Left ventricle myocardium inferior (tissue), 1 donor: ENCODE data around the gene CIT. TPM values are rescaled to one million over a fixed set of nuclear protein-coding genes. Genes with fewer than 3 reads are reported as not detected.

ENCODE experiments used
- DNase-seq: peaks from one replicate; pipeline ENCODE4 v3.0.0-alpha.2; 2020
- H3K27ac ChIP-seq: fragments of 200-600 bp; replicated peaks from 2 replicates; pipeline ENCODE4 v1.8.0; 2021
- H3K27me3 ChIP-seq: fragments of 200-600 bp; 2 replicates; pipeline ENCODE4 v1.8.0; 2021; ENCODE audit warnings: low read depth
- H3K36me3 ChIP-seq: fragments of 200-600 bp; 2 replicates; pipeline ENCODE4 v1.8.0; 2021
- H3K4me1 ChIP-seq: fragments of 200-600 bp; 2 replicates; pipeline ENCODE4 v1.8.0; 2021
- H3K4me3 ChIP-seq: fragments of 200-600 bp; 2 replicates; pipeline ENCODE4 v1.8.0; 2021; ENCODE audit warnings: mild to moderate bottlenecking, moderate library complexity
- H3K9me3 ChIP-seq: fragments of 200-600 bp; replicated peaks from 2 replicates; pipeline ENCODE4 v1.8.0; 2021
- intact Hi-C: fragments of 100-400 bp; cut with micrococcal nuclease; formaldehyde crosslinking; loops from one replicate; pipeline ENCODE4 v1.11.0; 2022
- total RNA-seq: library from RNA; stranded (reverse); fragmentation: NEBNext Ultra II Directional; extraction: Animal tissue kit (Norgen Biotek cat#: 25700); gene quantifications from one replicate; pipeline ENCODE4 v1.2.1, GENCODE V29; 2021
- TF ChIP-seq, protein P1 (sequence below): fragments of 200-600 bp; IDR thresholded peaks from 2 replicates; pipeline ENCODE4 v1.8.0; 2021; ENCODE audit warnings: antibody characterized with exemption, mild to moderate bottlenecking, borderline replicate concordance
- donor health status: DM: no; HTN: yes; CAD: no; lungs with severe emphysema.

Gene CIT
- total RNA-seq, 1 donor from 2014 or later, result 0.96 TPM

- Histone ChIP-seq H3K9me3 (no peaks in the 10 kb centered on the region), H3K27me3 (no peaks in the 10 kb centered on the region), H3K27ac (no peak overlapping the region), H3K36me3 (no peaks in the 10 kb centered on the region), H3K4me1 (no peaks in the 10 kb centered on the region), H3K4me3 (no peak overlapping the region)
- TF ChIP-seq, protein P1, sequence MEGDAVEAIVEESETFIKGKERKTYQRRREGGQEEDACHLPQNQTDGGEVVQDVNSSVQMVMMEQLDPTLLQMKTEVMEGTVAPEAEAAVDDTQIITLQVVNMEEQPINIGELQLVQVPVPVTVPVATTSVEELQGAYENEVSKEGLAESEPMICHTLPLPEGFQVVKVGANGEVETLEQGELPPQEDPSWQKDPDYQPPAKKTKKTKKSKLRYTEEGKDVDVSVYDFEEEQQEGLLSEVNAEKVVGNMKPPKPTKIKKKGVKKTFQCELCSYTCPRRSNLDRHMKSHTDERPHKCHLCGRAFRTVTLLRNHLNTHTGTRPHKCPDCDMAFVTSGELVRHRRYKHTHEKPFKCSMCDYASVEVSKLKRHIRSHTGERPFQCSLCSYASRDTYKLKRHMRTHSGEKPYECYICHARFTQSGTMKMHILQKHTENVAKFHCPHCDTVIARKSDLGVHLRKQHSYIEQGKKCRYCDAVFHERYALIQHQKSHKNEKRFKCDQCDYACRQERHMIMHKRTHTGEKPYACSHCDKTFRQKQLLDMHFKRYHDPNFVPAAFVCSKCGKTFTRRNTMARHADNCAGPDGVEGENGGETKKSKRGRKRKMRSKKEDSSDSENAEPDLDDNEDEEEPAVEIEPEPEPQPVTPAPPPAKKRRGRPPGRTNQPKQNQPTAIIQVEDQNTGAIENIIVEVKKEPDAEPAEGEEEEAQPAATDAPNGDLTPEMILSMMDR, result no peak
- intact Hi-C loops, result no loop called here
- no peak for DNase-seq
These were observed 107.0 kb downstream of the CIT start for GRCh38 chr12:119770146-119770545.

DNA sequence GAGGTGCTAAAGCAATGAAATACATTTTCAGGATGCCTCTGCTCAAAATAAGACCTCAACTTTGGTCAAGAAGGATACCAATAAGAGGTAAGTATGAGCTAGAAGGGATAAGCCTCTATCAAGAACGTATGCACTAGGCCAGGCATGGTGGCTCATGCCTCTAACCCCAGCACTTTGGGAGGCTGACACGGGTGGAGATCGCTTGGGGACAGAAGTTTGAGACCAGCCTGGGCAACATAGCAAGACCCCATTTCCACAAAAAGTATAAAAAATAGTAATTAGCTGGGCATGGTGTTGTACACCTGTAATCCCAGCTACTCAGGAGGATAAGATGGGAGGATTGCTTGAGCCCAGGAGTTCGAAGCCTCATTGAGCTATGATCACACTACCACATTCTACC is 114.5 kb downstream of the CIT start:
- H3K4me1 ChIP-seq, result no peaks in the 10 kb centered on the region
- H3K9me3 ChIP-seq, result peaks cover 14% of the 10 kb centered on the region
- no peak overlapping the region for H3K4me3 ChIP-seq
- intact Hi-C loops, result no loop called here
- no peak for DNase-seq
- H3K27me3 ChIP-seq, result no peaks in the 10 kb centered on the region
- H3K27ac ChIP-seq, result no peak overlapping the region
- TF ChIP-seq, protein P1, result no peak
- H3K36me3 ChIP-seq, result no peaks in the 10 kb centered on the region

- intact Hi-C loops, result no loop called here
- Histone ChIP-seq H3K9me3 (peaks cover 1% of the 10 kb centered on the region), H3K4me1 (no peaks in the 10 kb centered on the region), H3K27me3 (no peaks in the 10 kb centered on the region), H3K27ac (no peak overlapping the region), H3K36me3 (no peaks in the 10 kb centered on the region), H3K4me3 (no peak overlapping the region)
- no peak for DNase-seq
- TF ChIP-seq, protein P1, result no peak
These were observed 118.4 kb downstream of the CIT start for GRCh38 chr12:119758722-119759121.

- Histone ChIP-seq H3K27me3 (no peaks in the 10 kb centered on the region), H3K36me3 (no peaks in the 10 kb centered on the region), H3K9me3 (no peaks in the 10 kb centered on the region), H3K4me1 (no peaks in the 10 kb centered on the region), H3K27ac (no peak overlapping the region), H3K4me3 (no peak overlapping the region)
- intact Hi-C loops, result no loop called here
- DNase-seq, result no peak
- TF ChIP-seq, protein P1, result no peak
These were observed 118.9 kb downstream of the CIT start for GRCh38 chr12:119758234-119758633.

GRCh38 chr12:119751961-119752360 is 125.2 kb downstream of the CIT start:
- no peaks in the 10 kb centered on the region for H3K9me3 ChIP-seq
- no peak overlapping the region for H3K27ac ChIP-seq
- no peaks in the 10 kb centered on the region for H3K4me1 ChIP-seq
- no peaks in the 10 kb centered on the region for H3K27me3 ChIP-seq
- intact Hi-C loops, result no loop called here
- no peak overlapping the region for H3K4me3 ChIP-seq
- no peak for DNase-seq
- no peaks in the 10 kb centered on the region for H3K36me3 ChIP-seq
- TF ChIP-seq, protein P1, result no peak

GRCh38 chr12:119749666-119750065 is 127.5 kb downstream of the CIT start:
- Histone ChIP-seq H3K9me3 (peaks cover 19% of the 10 kb centered on the region), H3K27ac (no peak overlapping the region), H3K27me3 (no peaks in the 10 kb centered on the region), H3K4me3 (no peak overlapping the region), H3K36me3 (no peaks in the 10 kb centered on the region), H3K4me1 (no peaks in the 10 kb centered on the region)
- TF ChIP-seq, protein P1, result no peak
- intact Hi-C loops, result no loop called here
- DNase-seq, result no peak
